ENCODE data around the gene DENND2A.
"Not testable (repeated sequence)": the region's sequence is repeated elsewhere in the genome, so short reads cannot be mapped to it uniquely, and the experiment has no call there.

DENND2A gene

GRCh38 chr7:140645166-140645900, 4.7 kb upstream of the DENND2A start:
- no peak for DNase-seq

GRCh38 chr7:140644761-140645160, 4.1 kb upstream of the DENND2A start:
- DNase-seq, result not testable (repeated sequence)

- no peak for DNase-seq
These were observed 2.8 kb upstream of the DENND2A start for GRCh38 chr7:140643416-140643815.

GRCh38 chr7:140641524-140642195, 1.0 kb upstream of the DENND2A start:
- DNase-seq, result no peak

- no peak for DNase-seq
These were observed 464 bp downstream of the DENND2A start for GRCh38 chr7:140640060-140640637.

GRCh38 chr7:140639366-140640053, 1.1 kb downstream of the DENND2A start:
- DNase-seq, result no peak

GRCh38 chr7:140638173-140638791, 2.3 kb downstream of the DENND2A start:
- DNase-seq, result no peak

- no peak for DNase-seq
These were observed 3.2 kb downstream of the DENND2A start for GRCh38 chr7:140637400-140637799.

GRCh38 chr7:140635816-140636215, 4.8 kb downstream of the DENND2A start:
- DNase-seq, result no peak

- no peak for DNase-seq
These were observed 5.3 kb downstream of the DENND2A start for GRCh38 chr7:140635345-140635744.

GRCh38 chr7:140631602-140632001, 9.0 kb downstream of the DENND2A start:
- DNase-seq, result no peak

GRCh38 chr7:140631021-140631420, 9.6 kb downstream of the DENND2A start:
- no peak for DNase-seq

GRCh38 chr7:140625908-140626868, 14.4 kb downstream of the DENND2A start:
- DNase-seq, result no peak

GRCh38 chr7:140625192-140625558, 15.4 kb downstream of the DENND2A start:
- DNase-seq, result not testable (repeated sequence)

- DNase-seq, result no peak
These were observed 16.0 kb downstream of the DENND2A start for GRCh38 chr7:140624392-140625191.

GRCh38 chr7:140623980-140624379, 16.6 kb downstream of the DENND2A start:
- DNase-seq, result no peak

GRCh38 chr7:140621401-140622021, 19.1 kb downstream of the DENND2A start:
- no peak for DNase-seq

- not testable (repeated sequence) for DNase-seq
These were observed 20.6 kb downstream of the DENND2A start for GRCh38 chr7:140619915-140620510.

GRCh38 chr7:140619176-140619575, 21.4 kb downstream of the DENND2A start:
- DNase-seq, result no peak

GRCh38 chr7:140618306-140618705, 22.3 kb downstream of the DENND2A start:
- DNase-seq, result no peak

Measured in NK-92 treated with Interleukin-12 subunit alpha and Interleukin-12 subunit beta, amount 100 ng/mL, for 24 hours (cell line).